CD4-positive, alpha-beta T cell (primary cell): ENCODE results near the gene ICAM5. TPM values are rescaled to one million over a fixed set of nuclear protein-coding genes. Genes with fewer than 3 reads are reported as not detected.

Experiments
- ATAC-seq: fragments of 200-7000 bp; cut with Tn5 transposase; one replicate; pipeline ENCODE4 v1.10.0; 2022; ENCODE audit warnings: mild to moderate bottlenecking; ENCODE audit not compliant: poor library complexity
- CTCF ChIA-PET: fragments of 350-600 bp; sonication (Branson Sonifier 250); formaldehyde crosslinking; loops from one replicate; lab custom pipeline; 2021; ENCODE audit warnings: antibody characterized with exemption, inconsistent platforms; lab: Charles Lee
- POLR2A ChIA-PET: fragments of 350-600 bp; sonication (Branson Sonifier 250); formaldehyde crosslinking; loops from one replicate; lab custom pipeline; 2021; ENCODE audit warnings: antibody characterized with exemption, inconsistent platforms; lab: Charles Lee
- DNase-seq, 14 experiments: peaks; one replicate each; pipeline ENCODE4 v3.0.0-alpha.2; 2013 to 2020; ENCODE audit warnings: mixed read lengths in 2 of 14
- H3K27ac ChIP-seq, 2 donors: one replicate each; pipeline versions ENCODE4 v1.5.1 to v1.7.0; 2013; ENCODE audit warnings: low read length in 2 of 2, low read depth in 1 of 2, mild to moderate bottlenecking in 1 of 2
- H3K27me3 ChIP-seq, 2 experiments: 1 replicate in 1 of 2; 2 replicates in 1 of 2; pipeline versions ENCODE4 v1.6.1 to v1.7.0; 2013; ENCODE audit warnings: low read length in 2 of 2, control low read depth in 1 of 2, mild to moderate bottlenecking in 1 of 2, moderate library complexity in 1 of 2; ENCODE audit not compliant: insufficient read depth in 2 of 2, control insufficient read depth in 1 of 2
- H3K36me3 ChIP-seq: one replicate; pipeline ENCODE4 v1.6.1; 2013; ENCODE audit warnings: low read length, control low read depth; ENCODE audit not compliant: insufficient read depth
- H3K4me1 ChIP-seq: one replicate; pipeline ENCODE4 v1.6.1; 2013; ENCODE audit warnings: low read length, control low read depth; ENCODE audit not compliant: insufficient read depth
- H3K4me3 ChIP-seq: one replicate; pipeline ENCODE4 v1.5.1; 2013; ENCODE audit warnings: mild to moderate bottlenecking, low read length, moderate library complexity
- H3K9me3 ChIP-seq, 2 experiments: 1 replicate in 1 of 2; 2 replicates in 1 of 2; pipeline versions ENCODE4 v1.6.1 to v1.7.0; 2013; ENCODE audit warnings: low read length in 2 of 2, mild to moderate bottlenecking in 2 of 2, control low read depth in 1 of 2, moderate library complexity in 1 of 2; ENCODE audit not compliant: control insufficient read depth in 1 of 2, insufficient read depth in 1 of 2
- H3K27ac Mint-ChIP-seq: one replicate; pipeline ENCODE4 v1.8.0; 2020; ENCODE audit warnings: mixed read lengths
- H3K27me3 Mint-ChIP-seq: one replicate; pipeline ENCODE4 v1.8.0; 2021; ENCODE audit warnings: mixed read lengths
- H3K36me3 Mint-ChIP-seq: one replicate; pipeline ENCODE4 v1.8.0; 2021; ENCODE audit warnings: low read depth, mixed read lengths
- H3K4me1 Mint-ChIP-seq: one replicate; pipeline ENCODE4 v1.8.0; 2021; ENCODE audit warnings: low read depth, mixed read lengths
- H3K4me3 Mint-ChIP-seq: one replicate; pipeline ENCODE4 v1.8.0; 2020; ENCODE audit warnings: mild to moderate bottlenecking, mixed read lengths
- H3K9me3 Mint-ChIP-seq: one replicate; pipeline ENCODE4 v1.8.0; 2020; ENCODE audit warnings: mixed read lengths
- intact Hi-C, 2 experiments: fragments of 100-400 bp; cut with DNase I in 1 of 2; cut with micrococcal nuclease in 1 of 2; formaldehyde crosslinking; loops; one replicate each; pipeline versions ENCODE4 v1.15.1 to v1.9.0; 2023 to 2025; cut with DNase I, micrococcal nuclease
- total RNA-seq, 174 experiments: library from RNA in 2 of 174; stranded (reverse) in 2 of 174; gene quantifications; one replicate each; pipeline ENCODE4 v1.2.3 and lab custom pipeline; 2021 to 2026
- TF ChIP-seq, protein P1 (sequence below): fragments of 200-600 bp; IDR thresholded peaks from one replicate; pipeline ENCODE4 v1.8.0; 2022; ENCODE audit warnings: antibody characterized with exemption, mild to moderate bottlenecking

The ICAM5 gene
- total RNA-seq, 2 experiments from 2014 or later = not detected

GRCh38 chr19:10316229-10317044, 26.7 kb downstream of the ICAM5 start:
- peaks cover 19% of the 10 kb centered on the region for H3K4me1 ChIP-seq
- H3K27me3 ChIP-seq = no peaks in the 10 kb centered on the region
- H3K4me3 ChIP-seq = peak overlapping the region; percentile 79
- no peaks in the 10 kb centered on the region for H3K27me3 Mint-ChIP-seq
- H3K9me3 ChIP-seq = no peaks in the 10 kb centered on the region
- intact Hi-C loops = loop anchor here in 1 of 2 experiments (5.0 kb wide), 2 partner anchors 44 to 66 kb away; partner anchors contain the start of genes ICAM1 and TYK2
- H3K27ac Mint-ChIP-seq = peak overlapping the region; percentile 70
- DNase-seq (no peak), ATAC-seq (no peak)
- ChIA-PET POLR2A (interaction anchor here (0.7 to 2.3 kb wide), 3 partner anchors 17 to 47 kb away, joined by 3 to 8 read pairs (median 4); partner anchors contain the start of gene RAVER1), CTCF (no interaction called here)
- peaks cover 17% of the 10 kb centered on the region for H3K4me1 Mint-ChIP-seq
- peak overlapping the region in 1 of 2 donors; percentile 35 for H3K27ac ChIP-seq
- peaks cover 47% of the 10 kb centered on the region for H3K36me3 Mint-ChIP-seq
- H3K4me3 Mint-ChIP-seq = peak overlapping the region; percentile 72
- TF ChIP-seq, protein P1, sequence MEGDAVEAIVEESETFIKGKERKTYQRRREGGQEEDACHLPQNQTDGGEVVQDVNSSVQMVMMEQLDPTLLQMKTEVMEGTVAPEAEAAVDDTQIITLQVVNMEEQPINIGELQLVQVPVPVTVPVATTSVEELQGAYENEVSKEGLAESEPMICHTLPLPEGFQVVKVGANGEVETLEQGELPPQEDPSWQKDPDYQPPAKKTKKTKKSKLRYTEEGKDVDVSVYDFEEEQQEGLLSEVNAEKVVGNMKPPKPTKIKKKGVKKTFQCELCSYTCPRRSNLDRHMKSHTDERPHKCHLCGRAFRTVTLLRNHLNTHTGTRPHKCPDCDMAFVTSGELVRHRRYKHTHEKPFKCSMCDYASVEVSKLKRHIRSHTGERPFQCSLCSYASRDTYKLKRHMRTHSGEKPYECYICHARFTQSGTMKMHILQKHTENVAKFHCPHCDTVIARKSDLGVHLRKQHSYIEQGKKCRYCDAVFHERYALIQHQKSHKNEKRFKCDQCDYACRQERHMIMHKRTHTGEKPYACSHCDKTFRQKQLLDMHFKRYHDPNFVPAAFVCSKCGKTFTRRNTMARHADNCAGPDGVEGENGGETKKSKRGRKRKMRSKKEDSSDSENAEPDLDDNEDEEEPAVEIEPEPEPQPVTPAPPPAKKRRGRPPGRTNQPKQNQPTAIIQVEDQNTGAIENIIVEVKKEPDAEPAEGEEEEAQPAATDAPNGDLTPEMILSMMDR = no peak
- peaks cover 42% of the 10 kb centered on the region for H3K36me3 ChIP-seq
- no peaks in the 10 kb centered on the region for H3K9me3 Mint-ChIP-seq

DNA sequence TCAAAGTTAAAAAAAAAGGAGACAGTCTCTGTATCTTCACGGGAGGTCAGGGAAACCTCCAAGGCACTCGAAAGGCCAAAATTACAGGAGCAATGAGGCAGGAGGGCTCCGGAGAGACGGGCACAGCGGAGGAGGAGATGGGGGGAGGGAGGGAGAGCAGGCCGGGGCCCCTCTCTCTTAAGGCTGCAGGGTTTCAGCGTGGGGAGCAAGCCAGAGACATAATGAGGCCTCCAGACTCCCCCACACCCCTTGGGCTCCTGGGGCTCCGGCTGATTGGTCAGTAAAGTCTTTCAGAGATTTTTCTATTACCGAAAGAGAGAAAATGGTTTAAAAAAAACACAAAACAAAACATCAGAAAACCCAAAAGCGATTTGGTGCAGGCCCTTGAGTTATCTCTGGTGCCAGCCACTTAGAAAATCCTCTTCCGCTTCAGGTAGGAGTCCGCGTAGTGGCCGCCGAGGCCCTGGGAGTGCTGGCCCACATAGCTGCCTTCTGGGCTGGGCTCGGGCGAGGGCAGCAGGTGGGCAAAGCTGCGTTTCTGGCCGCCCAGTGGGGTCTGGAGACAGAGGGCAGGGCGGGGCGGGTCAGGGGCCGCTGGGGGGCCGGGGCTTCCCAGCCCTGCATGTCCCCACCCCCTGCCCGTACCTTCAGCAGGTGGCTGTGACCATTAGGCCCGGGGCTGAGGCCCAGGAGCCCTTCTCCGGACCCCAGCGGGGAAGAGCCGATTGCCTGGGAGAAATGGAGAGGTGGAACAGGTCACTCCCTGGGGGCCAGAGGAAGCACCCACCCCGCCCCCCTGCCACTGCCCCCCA, 27.5 kb downstream of the ICAM5 start:
- Mint-ChIP-seq H3K27ac (no peak overlapping the region), H3K36me3 (peaks cover 55% of the 10 kb centered on the region), H3K4me1 (peaks cover 17% of the 10 kb centered on the region), H3K27me3 (no peaks in the 10 kb centered on the region), H3K9me3 (no peaks in the 10 kb centered on the region), H3K4me3 (peak overlapping the region; percentile 15)
- Histone ChIP-seq H3K27ac (no peak overlapping the region), H3K4me1 (peaks cover 19% of the 10 kb centered on the region), H3K27me3 (no peaks in the 10 kb centered on the region), H3K9me3 (no peaks in the 10 kb centered on the region), H3K4me3 (no peak overlapping the region), H3K36me3 (peaks cover 50% of the 10 kb centered on the region)
- TF ChIP-seq, protein P1 = no peak
- DNase-seq (peak in 1 of 14 experiments; percentile 12), ATAC-seq (no peak)
- intact Hi-C loops = loop anchor here in 1 of 2 experiments (5.0 kb wide), 2 partner anchors 45 to 65 kb away; partner anchors contain the start of genes ICAM1 and TYK2
- ChIA-PET CTCF (interaction anchor here (0.6 kb wide), 1 partner anchor 9 kb away, joined by 3 read pairs; no protein-coding TSS in a partner anchor), POLR2A (interaction anchor here (1.2 kb wide), 1 partner anchor 16 kb away, joined by 4 read pairs; the partner anchor contains the start of gene RAVER1)

DNA sequence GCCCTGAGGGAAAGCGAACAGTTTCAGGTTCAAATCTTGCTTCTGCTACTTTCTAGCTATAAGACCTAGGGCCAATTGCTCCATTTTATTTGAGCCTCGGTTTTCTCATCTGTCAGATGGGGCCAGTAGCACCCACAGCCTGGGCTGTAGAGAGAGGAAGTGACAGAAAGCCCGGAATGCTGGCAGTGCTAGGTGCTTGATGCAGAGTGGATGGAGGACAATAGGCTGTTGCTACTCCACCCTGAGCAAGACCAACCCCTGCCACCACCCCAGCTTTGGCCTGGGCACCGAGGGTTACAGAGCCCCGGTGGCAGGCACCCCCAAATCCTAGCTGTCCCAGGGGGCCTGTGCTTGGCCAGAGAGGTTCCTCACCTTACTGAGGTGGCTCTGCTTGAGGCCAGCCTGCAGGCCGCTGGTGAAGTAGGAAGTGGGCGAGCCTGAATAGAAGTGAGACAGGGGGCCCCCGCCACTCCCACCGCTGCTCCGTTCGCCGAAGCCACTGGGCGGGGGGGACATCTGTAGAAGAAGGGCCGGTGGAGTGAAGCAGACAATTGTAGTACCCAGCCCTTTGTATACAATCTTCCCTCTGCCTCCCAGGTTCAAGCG, 28.2 kb downstream of the ICAM5 start:
- ATAC-seq (no peak), DNase-seq (peak in 1 of 14 experiments; percentile 19)
- TF ChIP-seq, protein P1 = no peak
- no peak overlapping the region for H3K27ac ChIP-seq
- H3K9me3 ChIP-seq = no peaks in the 10 kb centered on the region
- no peak overlapping the region for H3K27ac Mint-ChIP-seq
- no peaks in the 10 kb centered on the region for H3K27me3 ChIP-seq
- intact Hi-C loops = loop anchor here in 1 of 2 experiments (5.0 kb wide), 2 partner anchors 46 to 64 kb away; partner anchors contain the start of genes ICAM1 and TYK2
- peaks cover 59% of the 10 kb centered on the region for H3K36me3 Mint-ChIP-seq
- H3K9me3 Mint-ChIP-seq = no peaks in the 10 kb centered on the region
- H3K4me1 Mint-ChIP-seq = peaks cover 17% of the 10 kb centered on the region
- peaks cover 19% of the 10 kb centered on the region for H3K4me1 ChIP-seq
- ChIA-PET POLR2A (interaction anchor here (1.0 to 1.2 kb wide), 2 partner anchors 16 to 63 kb away, joined by 3 to 4 read pairs; partner anchors contain the start of genes RAVER1 and TYK2), CTCF (interaction anchor here (0.6 kb wide), 1 partner anchor 8 kb away, joined by 3 read pairs; no protein-coding TSS in a partner anchor)
- H3K4me3 Mint-ChIP-seq = no peak overlapping the region
- peaks cover 57% of the 10 kb centered on the region for H3K36me3 ChIP-seq
- no peaks in the 10 kb centered on the region for H3K27me3 Mint-ChIP-seq
- H3K4me3 ChIP-seq = no peak overlapping the region
